ENCODE results near the gene SLF2. TPM values are rescaled to one million over a fixed set of nuclear protein-coding genes. Genes with fewer than 3 reads are reported as not detected.

Gene SLF2
- total RNA-seq, 1 experiment from 2014 or later = 14.3 TPM

GRCh38 chr10:100996678-100997359, 84.1 kb downstream of the SLF2 start (continued):
- TF ChIP-seq, protein P1, sequence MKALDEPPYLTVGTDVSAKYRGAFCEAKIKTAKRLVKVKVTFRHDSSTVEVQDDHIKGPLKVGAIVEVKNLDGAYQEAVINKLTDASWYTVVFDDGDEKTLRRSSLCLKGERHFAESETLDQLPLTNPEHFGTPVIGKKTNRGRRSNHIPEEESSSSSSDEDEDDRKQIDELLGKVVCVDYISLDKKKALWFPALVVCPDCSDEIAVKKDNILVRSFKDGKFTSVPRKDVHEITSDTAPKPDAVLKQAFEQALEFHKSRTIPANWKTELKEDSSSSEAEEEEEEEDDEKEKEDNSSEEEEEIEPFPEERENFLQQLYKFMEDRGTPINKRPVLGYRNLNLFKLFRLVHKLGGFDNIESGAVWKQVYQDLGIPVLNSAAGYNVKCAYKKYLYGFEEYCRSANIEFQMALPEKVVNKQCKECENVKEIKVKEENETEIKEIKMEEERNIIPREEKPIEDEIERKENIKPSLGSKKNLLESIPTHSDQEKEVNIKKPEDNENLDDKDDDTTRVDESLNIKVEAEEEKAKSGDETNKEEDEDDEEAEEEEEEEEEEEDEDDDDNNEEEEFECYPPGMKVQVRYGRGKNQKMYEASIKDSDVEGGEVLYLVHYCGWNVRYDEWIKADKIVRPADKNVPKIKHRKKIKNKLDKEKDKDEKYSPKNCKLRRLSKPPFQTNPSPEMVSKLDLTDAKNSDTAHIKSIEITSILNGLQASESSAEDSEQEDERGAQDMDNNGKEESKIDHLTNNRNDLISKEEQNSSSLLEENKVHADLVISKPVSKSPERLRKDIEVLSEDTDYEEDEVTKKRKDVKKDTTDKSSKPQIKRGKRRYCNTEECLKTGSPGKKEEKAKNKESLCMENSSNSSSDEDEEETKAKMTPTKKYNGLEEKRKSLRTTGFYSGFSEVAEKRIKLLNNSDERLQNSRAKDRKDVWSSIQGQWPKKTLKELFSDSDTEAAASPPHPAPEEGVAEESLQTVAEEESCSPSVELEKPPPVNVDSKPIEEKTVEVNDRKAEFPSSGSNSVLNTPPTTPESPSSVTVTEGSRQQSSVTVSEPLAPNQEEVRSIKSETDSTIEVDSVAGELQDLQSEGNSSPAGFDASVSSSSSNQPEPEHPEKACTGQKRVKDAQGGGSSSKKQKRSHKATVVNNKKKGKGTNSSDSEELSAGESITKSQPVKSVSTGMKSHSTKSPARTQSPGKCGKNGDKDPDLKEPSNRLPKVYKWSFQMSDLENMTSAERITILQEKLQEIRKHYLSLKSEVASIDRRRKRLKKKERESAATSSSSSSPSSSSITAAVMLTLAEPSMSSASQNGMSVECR (CRISPR knock-in tag; IDR thresholded peaks at IDR 0.05; ENCODE audit: borderline replicate concordance) = 0 out of 2 replicates have a peak, but pooled peaks have one; percentile 1
- TF ChIP-seq OVOL2 (CRISPR knock-in tag; IDR thresholded peaks at IDR 0.05; ENCODE audit: borderline replicate concordance) = no peak
- TF ChIP-seq ZNF263 (CRISPR knock-in tag; IDR thresholded peaks at IDR 0.05; ENCODE audit: low read depth) = no peak
- no peak for TF ChIP-seq TEAD4 (CRISPR knock-in tag; IDR thresholded peaks at IDR 0.05)
- TF ChIP-seq CREB1 (CRISPR knock-in tag; IDR thresholded peaks at IDR 0.05) = no peak
- TF ChIP-seq FOXJ3 (CRISPR knock-in tag; IDR thresholded peaks at IDR 0.05; ENCODE audit: borderline replicate concordance) = no peak
- TF ChIP-seq, protein P2, sequence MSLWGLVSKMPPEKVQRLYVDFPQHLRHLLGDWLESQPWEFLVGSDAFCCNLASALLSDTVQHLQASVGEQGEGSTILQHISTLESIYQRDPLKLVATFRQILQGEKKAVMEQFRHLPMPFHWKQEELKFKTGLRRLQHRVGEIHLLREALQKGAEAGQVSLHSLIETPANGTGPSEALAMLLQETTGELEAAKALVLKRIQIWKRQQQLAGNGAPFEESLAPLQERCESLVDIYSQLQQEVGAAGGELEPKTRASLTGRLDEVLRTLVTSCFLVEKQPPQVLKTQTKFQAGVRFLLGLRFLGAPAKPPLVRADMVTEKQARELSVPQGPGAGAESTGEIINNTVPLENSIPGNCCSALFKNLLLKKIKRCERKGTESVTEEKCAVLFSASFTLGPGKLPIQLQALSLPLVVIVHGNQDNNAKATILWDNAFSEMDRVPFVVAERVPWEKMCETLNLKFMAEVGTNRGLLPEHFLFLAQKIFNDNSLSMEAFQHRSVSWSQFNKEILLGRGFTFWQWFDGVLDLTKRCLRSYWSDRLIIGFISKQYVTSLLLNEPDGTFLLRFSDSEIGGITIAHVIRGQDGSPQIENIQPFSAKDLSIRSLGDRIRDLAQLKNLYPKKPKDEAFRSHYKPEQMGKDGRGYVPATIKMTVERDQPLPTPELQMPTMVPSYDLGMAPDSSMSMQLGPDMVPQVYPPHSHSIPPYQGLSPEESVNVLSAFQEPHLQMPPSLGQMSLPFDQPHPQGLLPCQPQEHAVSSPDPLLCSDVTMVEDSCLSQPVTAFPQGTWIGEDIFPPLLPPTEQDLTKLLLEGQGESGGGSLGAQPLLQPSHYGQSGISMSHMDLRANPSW (CRISPR knock-in tag; conservative IDR thresholded peaks at IDR 0.05; ENCODE audit: low read depth) = no peak
- TF ChIP-seq USF1 (CRISPR knock-in tag; IDR thresholded peaks at IDR 0.05) = peak; percentile 85
- no peak for TF ChIP-seq ATF1 (CRISPR knock-in tag; IDR thresholded peaks at IDR 0.05)
- TF ChIP-seq SMAD3 (CRISPR knock-in tag; IDR thresholded peaks at IDR 0.05; ENCODE audit: borderline replicate concordance) = no peak
- TF ChIP-seq NR2C2 (CRISPR knock-in tag; IDR thresholded peaks at IDR 0.05) = no peak
- no peak for TF ChIP-seq ATF3 (CRISPR knock-in tag; conservative IDR thresholded peaks at IDR 0.05)
- no peak for TF ChIP-seq ZSCAN18 (CRISPR knock-in tag; IDR thresholded peaks at IDR 0.05)
- no peak; the same call in 1 of the 2 replicates for TF ChIP-seq CREM (CRISPR knock-in tag; IDR thresholded peaks at IDR 0.05)
- TF ChIP-seq GRHL2 (CRISPR knock-in tag; IDR thresholded peaks at IDR 0.05; ENCODE audit: insufficient replicate concordance, severe bottlenecking) = no peak
- TF ChIP-seq NFE2L1 (CRISPR knock-in tag; IDR thresholded peaks at IDR 0.05) = peak; percentile 22; the same call in 1 of the 2 replicates
- no peak for TF ChIP-seq ZNF416 (CRISPR knock-in tag; IDR thresholded peaks at IDR 0.05)
- TF ChIP-seq ESRRA (CRISPR knock-in tag; IDR thresholded peaks at IDR 0.05; ENCODE audit: borderline replicate concordance) = no peak; the same call in 1 of the 2 replicates
- TF ChIP-seq E2F5 (CRISPR knock-in tag; IDR thresholded peaks at IDR 0.05) = no peak; the same call in 1 of the 2 replicates
- no peak for TF ChIP-seq RELA (CRISPR knock-in tag; IDR thresholded peaks at IDR 0.05; ENCODE audit: borderline replicate concordance)
- TF ChIP-seq, protein P3, sequence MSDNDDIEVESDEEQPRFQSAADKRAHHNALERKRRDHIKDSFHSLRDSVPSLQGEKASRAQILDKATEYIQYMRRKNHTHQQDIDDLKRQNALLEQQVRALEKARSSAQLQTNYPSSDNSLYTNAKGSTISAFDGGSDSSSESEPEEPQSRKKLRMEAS (CRISPR knock-in tag; IDR thresholded peaks at IDR 0.05) = peak; percentile 55
- TF ChIP-seq FOXK1 (CRISPR knock-in tag; IDR thresholded peaks at IDR 0.05) = no peak
- TF ChIP-seq ZNF423 (CRISPR knock-in tag; IDR thresholded peaks at IDR 0.05) = no peak
- peak; percentile 30; the same call in 1 of the 2 replicates for TF ChIP-seq TP53 (CRISPR knock-in tag; IDR thresholded peaks at IDR 0.05)

All from WTC11 (cell line).